Measurements from ENCODE around the gene DAD1. TPM values are rescaled to one million over a fixed set of nuclear protein-coding genes. Genes with fewer than 3 reads are reported as not detected.

DAD1 gene
- total RNA-seq, 1 donor from 2014 or later, result 244 TPM

- Histone ChIP-seq H3K27ac (ENCODE audit: low read depth, low read length) (no peak overlapping the region), H3K4me1 (ENCODE audit: control insufficient read depth in 3 of 3, insufficient read depth in 3 of 3, low read length in 3 of 3) (no peaks in the 10 kb centered on the region), H3K36me3 (ENCODE audit: control insufficient read depth in 3 of 3, insufficient read depth in 3 of 3, low read length in 3 of 3) (no peaks in the 10 kb centered on the region), H3K9ac (ENCODE audit: low read depth in 1 of 3, low read length in 3 of 3) (no peak overlapping the region), H3K4me3 (ENCODE audit: low read length in 3 of 3) (no peak overlapping the region), H3K9me3 (ENCODE audit: control insufficient read depth in 3 of 3, low read length in 3 of 3) (no peaks in the 10 kb centered on the region), H3K27me3 (ENCODE audit: control insufficient read depth in 3 of 3, insufficient read depth in 3 of 3, low read length in 3 of 3) (no peaks in the 10 kb centered on the region)
Observed at GRCh38 chr14:22526218-22526617, 62.8 kb downstream of the DAD1 start.

DNA sequence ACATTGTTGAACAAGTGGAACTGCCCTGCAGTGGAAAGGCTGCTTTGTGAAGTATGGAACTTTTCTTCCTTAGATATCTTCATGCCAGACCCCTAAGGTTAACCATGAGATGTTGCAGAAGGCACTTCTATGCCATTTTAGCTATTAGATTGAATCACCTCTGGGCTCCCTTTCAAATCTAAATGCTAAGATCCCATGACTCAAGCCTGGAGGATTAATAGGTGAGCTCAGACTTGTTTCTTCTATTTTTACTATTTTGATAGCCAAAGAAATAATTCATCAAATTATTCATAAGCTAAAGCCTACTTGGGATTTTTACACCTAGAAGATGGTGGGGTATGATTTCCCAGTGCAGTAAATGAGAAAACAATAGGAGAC is 64.3 kb downstream of the DAD1 start:
- Histone ChIP-seq H3K27ac (ENCODE audit: low read depth, low read length) (no peak overlapping the region), H3K9ac (ENCODE audit: low read depth in 1 of 3, low read length in 3 of 3) (no peak overlapping the region), H3K36me3 (ENCODE audit: control insufficient read depth in 3 of 3, insufficient read depth in 3 of 3, low read length in 3 of 3) (no peaks in the 10 kb centered on the region), H3K9me3 (ENCODE audit: control insufficient read depth in 3 of 3, low read length in 3 of 3) (no peaks in the 10 kb centered on the region), H3K4me1 (ENCODE audit: control insufficient read depth in 3 of 3, insufficient read depth in 3 of 3, low read length in 3 of 3) (no peaks in the 10 kb centered on the region), H3K27me3 (ENCODE audit: control insufficient read depth in 3 of 3, insufficient read depth in 3 of 3, low read length in 3 of 3) (no peaks in the 10 kb centered on the region), H3K4me3 (ENCODE audit: low read length in 3 of 3) (no peak overlapping the region)

DNA sequence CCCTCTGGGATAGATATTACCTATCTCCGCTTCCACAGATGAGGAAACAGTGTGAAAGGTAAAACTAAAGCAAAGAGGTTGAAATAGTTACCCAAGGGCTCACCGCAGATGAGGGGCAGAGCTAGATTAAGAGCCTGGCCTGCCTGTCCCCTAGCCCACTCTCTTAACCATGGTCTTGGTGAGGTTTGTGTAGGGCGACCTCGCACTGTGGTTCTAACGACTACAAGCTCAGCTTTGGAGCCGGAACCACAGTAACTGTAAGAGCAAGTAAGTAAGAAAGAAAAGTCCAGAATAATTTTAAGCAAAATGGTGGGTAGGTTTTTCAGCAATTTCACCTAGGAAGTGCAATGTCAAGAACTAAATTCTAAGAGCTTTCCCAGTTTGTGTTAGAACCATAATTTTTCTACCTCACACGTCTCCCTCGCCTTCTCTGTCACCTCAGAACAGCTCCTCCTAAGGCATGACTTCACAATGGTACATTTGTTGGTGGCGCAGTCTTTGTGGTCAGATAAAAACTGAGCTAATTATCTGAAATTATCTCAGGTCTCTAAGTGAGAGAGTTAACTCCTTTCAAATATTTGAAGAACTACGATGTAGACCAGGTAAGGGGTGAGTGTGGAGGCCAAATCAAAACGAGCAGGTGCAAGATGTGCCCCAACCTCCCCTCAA is 64.8 kb downstream of the DAD1 start:
- H3K27me3 ChIP-seq (ENCODE audit: control insufficient read depth in 3 of 3, insufficient read depth in 3 of 3, low read length in 3 of 3), result no peaks in the 10 kb centered on the region
- H3K27ac ChIP-seq (ENCODE audit: low read depth, low read length), result no peak overlapping the region
- H3K36me3 ChIP-seq (ENCODE audit: control insufficient read depth in 3 of 3, insufficient read depth in 3 of 3, low read length in 3 of 3), result no peaks in the 10 kb centered on the region
- no peaks in the 10 kb centered on the region for H3K4me1 ChIP-seq (ENCODE audit: control insufficient read depth in 3 of 3, insufficient read depth in 3 of 3, low read length in 3 of 3)
- no peaks in the 10 kb centered on the region for H3K9me3 ChIP-seq (ENCODE audit: control insufficient read depth in 3 of 3, low read length in 3 of 3)
- H3K4me3 ChIP-seq (ENCODE audit: low read length in 3 of 3), result no peak overlapping the region
- H3K9ac ChIP-seq (ENCODE audit: low read depth in 1 of 3, low read length in 3 of 3), result no peak overlapping the region

- Histone ChIP-seq H3K36me3 (ENCODE audit: control insufficient read depth in 3 of 3, insufficient read depth in 3 of 3, low read length in 3 of 3) (no peaks in the 10 kb centered on the region), H3K4me3 (ENCODE audit: low read length in 3 of 3) (no peak overlapping the region), H3K27me3 (ENCODE audit: control insufficient read depth in 3 of 3, insufficient read depth in 3 of 3, low read length in 3 of 3) (no peaks in the 10 kb centered on the region), H3K9ac (ENCODE audit: low read depth in 1 of 3, low read length in 3 of 3) (no peak overlapping the region), H3K4me1 (ENCODE audit: control insufficient read depth in 3 of 3, insufficient read depth in 3 of 3, low read length in 3 of 3) (no peaks in the 10 kb centered on the region), H3K9me3 (ENCODE audit: control insufficient read depth in 3 of 3, low read length in 3 of 3) (no peaks in the 10 kb centered on the region), H3K27ac (ENCODE audit: low read depth, low read length) (no peak overlapping the region)
Observed at GRCh38 chr14:22523283-22523682, 65.7 kb downstream of the DAD1 start.

DNA sequence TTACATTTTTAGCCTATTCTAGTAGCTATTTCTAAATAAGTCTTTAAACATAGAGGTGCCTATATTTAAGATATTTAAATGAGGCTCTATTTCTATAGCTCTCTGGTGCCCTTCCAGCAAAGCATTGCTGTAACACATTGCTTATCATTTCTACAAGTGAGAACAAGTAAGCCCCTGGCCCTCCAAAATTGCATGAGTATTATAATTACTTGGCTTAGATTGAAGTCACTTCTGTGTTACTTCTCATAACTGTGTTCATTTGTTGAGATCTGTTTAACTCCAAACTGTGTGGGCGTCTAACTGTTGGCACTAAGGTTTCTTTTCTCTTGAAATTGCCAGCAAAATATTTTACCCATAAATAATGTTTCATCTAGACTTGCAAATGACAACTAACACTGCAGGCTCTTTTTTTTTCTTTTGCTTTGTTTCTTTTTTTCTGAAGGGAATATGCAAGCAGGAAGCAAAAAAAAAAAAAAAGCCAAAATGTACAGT is 66.5 kb downstream of the DAD1 start:
- Histone ChIP-seq H3K9ac (ENCODE audit: low read depth in 1 of 3, low read length in 3 of 3) (no peak overlapping the region), H3K27me3 (ENCODE audit: control insufficient read depth in 3 of 3, insufficient read depth in 3 of 3, low read length in 3 of 3) (no peaks in the 10 kb centered on the region), H3K9me3 (ENCODE audit: control insufficient read depth in 3 of 3, low read length in 3 of 3) (no peaks in the 10 kb centered on the region), H3K4me1 (ENCODE audit: control insufficient read depth in 3 of 3, insufficient read depth in 3 of 3, low read length in 3 of 3) (no peaks in the 10 kb centered on the region), H3K4me3 (ENCODE audit: low read length in 3 of 3) (no peak overlapping the region), H3K27ac (ENCODE audit: low read depth, low read length) (no peak overlapping the region), H3K36me3 (ENCODE audit: control insufficient read depth in 3 of 3, insufficient read depth in 3 of 3, low read length in 3 of 3) (no peaks in the 10 kb centered on the region)

DNA sequence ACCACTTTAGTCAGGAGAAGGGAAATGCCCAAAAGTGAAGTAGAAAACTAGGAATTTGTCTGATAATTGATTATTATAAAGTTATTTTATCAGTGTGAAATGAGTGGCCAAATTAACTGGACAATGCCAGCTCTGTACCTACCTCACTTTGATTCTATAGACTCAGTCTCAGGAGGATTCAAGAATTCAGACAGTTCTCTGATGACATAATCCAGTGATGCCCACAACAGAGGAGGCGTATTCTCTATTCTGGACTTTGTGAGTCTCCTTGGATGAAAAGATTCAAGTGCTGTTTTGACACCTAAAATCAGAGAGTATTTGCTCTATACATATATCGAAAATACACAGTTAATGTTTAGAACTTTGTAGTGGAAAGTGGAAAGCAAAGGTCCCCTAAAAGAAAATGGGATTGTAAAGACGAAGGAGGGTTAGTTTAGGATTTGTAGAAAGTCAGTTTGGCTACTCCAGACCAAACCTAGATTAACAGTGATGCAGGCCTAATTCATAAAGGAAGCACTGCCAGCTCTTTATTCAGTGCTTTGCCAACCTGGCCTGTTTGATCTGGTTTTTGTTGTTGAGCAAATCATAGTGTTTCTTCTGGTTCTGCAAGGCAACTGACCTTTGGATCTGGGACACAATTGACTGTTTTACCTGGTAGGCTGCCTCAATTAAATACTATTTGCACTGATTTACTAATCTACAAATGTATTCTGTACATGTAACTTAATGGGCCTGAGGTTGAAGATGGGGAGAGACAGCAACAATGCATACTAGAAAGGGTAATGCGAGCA is 67.4 kb downstream of the DAD1 start:
- no peaks in the 10 kb centered on the region for H3K4me1 ChIP-seq (ENCODE audit: control insufficient read depth in 3 of 3, insufficient read depth in 3 of 3, low read length in 3 of 3)
- no peaks in the 10 kb centered on the region for H3K36me3 ChIP-seq (ENCODE audit: control insufficient read depth in 3 of 3, insufficient read depth in 3 of 3, low read length in 3 of 3)
- H3K27me3 ChIP-seq (ENCODE audit: control insufficient read depth in 3 of 3, insufficient read depth in 3 of 3, low read length in 3 of 3), result no peaks in the 10 kb centered on the region
- H3K9me3 ChIP-seq (ENCODE audit: control insufficient read depth in 3 of 3, low read length in 3 of 3), result no peaks in the 10 kb centered on the region
- H3K9ac ChIP-seq (ENCODE audit: low read depth in 1 of 3, low read length in 3 of 3), result no peak overlapping the region
- no peak overlapping the region for H3K4me3 ChIP-seq (ENCODE audit: low read length in 3 of 3)
- no peak overlapping the region for H3K27ac ChIP-seq (ENCODE audit: low read depth, low read length)

DNA sequence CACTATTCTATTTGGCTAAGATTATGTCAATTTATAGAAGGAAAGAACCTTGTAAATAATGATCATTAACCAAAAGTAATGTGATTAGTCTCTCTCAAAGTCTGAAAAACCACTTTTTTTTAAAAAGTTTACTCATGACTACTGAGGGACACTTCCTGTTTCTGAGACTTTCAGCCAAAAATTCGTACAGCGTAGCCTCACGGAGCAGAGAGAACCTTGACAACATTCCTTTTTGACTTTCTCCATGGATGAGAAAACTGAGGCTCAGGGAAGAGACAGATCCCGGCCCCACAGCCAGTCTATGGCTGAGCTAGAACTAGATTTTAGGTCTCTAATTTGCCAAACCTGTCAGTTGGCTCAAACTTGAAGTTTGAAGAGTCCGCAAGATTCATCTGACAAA is 68.2 kb downstream of the DAD1 start:
- Histone ChIP-seq H3K36me3 (ENCODE audit: control insufficient read depth in 3 of 3, insufficient read depth in 3 of 3, low read length in 3 of 3) (no peaks in the 10 kb centered on the region), H3K4me1 (ENCODE audit: control insufficient read depth in 3 of 3, insufficient read depth in 3 of 3, low read length in 3 of 3) (peaks cover 0 to 5% (median 2%) of the 10 kb centered on the region in 3 donors), H3K27ac (ENCODE audit: low read depth, low read length) (no peak overlapping the region), H3K9ac (ENCODE audit: low read depth in 1 of 3, low read length in 3 of 3) (no peak overlapping the region), H3K27me3 (ENCODE audit: control insufficient read depth in 3 of 3, insufficient read depth in 3 of 3, low read length in 3 of 3) (peaks cover 0 to 2% (median 0%) of the 10 kb centered on the region in 3 donors), H3K9me3 (ENCODE audit: control insufficient read depth in 3 of 3, low read length in 3 of 3) (no peaks in the 10 kb centered on the region), H3K4me3 (ENCODE audit: low read length in 3 of 3) (no peak overlapping the region)

GRCh38 chr14:22519877-22520685 is 68.9 kb downstream of the DAD1 start:
- peaks cover 0 to 2% (median 0%) of the 10 kb centered on the region in 3 donors for H3K27me3 ChIP-seq (ENCODE audit: control insufficient read depth in 3 of 3, insufficient read depth in 3 of 3, low read length in 3 of 3)
- H3K9me3 ChIP-seq (ENCODE audit: control insufficient read depth in 3 of 3, low read length in 3 of 3), result no peaks in the 10 kb centered on the region
- no peak overlapping the region for H3K9ac ChIP-seq (ENCODE audit: low read depth in 1 of 3, low read length in 3 of 3)
- peaks cover 0 to 5% (median 2%) of the 10 kb centered on the region in 3 donors for H3K4me1 ChIP-seq (ENCODE audit: control insufficient read depth in 3 of 3, insufficient read depth in 3 of 3, low read length in 3 of 3)
- no peak overlapping the region for H3K4me3 ChIP-seq (ENCODE audit: low read length in 3 of 3)
- no peak overlapping the region for H3K27ac ChIP-seq (ENCODE audit: low read depth, low read length)
- no peaks in the 10 kb centered on the region for H3K36me3 ChIP-seq (ENCODE audit: control insufficient read depth in 3 of 3, insufficient read depth in 3 of 3, low read length in 3 of 3)

DNA sequence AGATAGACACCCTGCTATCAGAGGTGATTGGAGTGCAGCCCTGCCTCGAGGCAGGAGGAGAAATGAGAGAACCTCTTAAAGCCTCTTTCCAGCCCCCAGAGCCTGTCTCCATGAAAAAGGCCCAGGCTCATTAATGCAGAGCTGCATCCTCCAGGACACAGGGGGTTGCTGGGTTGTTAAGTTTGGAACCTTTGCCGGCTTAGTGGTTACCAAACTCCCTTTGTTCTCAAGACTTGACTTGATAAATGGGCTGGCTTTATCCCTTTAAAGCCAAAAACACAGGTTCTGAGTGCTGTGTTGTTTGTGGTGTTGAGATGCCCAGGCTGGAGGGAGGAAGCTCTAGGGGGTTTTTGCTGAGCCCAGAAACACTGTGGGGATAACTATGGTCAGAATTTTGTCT is 71.0 kb downstream of the DAD1 start:
- Histone ChIP-seq H3K36me3 (ENCODE audit: control insufficient read depth in 3 of 3, insufficient read depth in 3 of 3, low read length in 3 of 3) (no peaks in the 10 kb centered on the region), H3K27me3 (ENCODE audit: control insufficient read depth in 3 of 3, insufficient read depth in 3 of 3, low read length in 3 of 3) (peaks cover 0 to 2% (median 0%) of the 10 kb centered on the region in 3 donors), H3K4me1 (ENCODE audit: control insufficient read depth in 3 of 3, insufficient read depth in 3 of 3, low read length in 3 of 3) (peaks cover 2 to 5% (median 5%) of the 10 kb centered on the region in 3 donors), H3K9ac (ENCODE audit: low read depth in 1 of 3, low read length in 3 of 3) (no peak overlapping the region), H3K9me3 (ENCODE audit: control insufficient read depth in 3 of 3, low read length in 3 of 3) (no peaks in the 10 kb centered on the region), H3K4me3 (ENCODE audit: low read length in 3 of 3) (no peak overlapping the region), H3K27ac (ENCODE audit: low read depth, low read length) (no peak overlapping the region)
